SK-N-SH (cell line): ENCODE results near the gene B4GALNT2. TPM values are rescaled to one million over a fixed set of nuclear protein-coding genes. Genes with fewer than 3 reads are reported as not detected.
"Not testable (repeated sequence)": the region's sequence is repeated elsewhere in the genome, so short reads cannot be mapped to it uniquely, and the experiment has no call there.

Source experiments
- CTCF ChIA-PET: fragments of 300-600, 350-600 bp; formaldehyde crosslinking; extraction: SDS; loops from one replicate; lab custom pipeline; 2021; lab: Yijun Ruan, JAX
- POLR2A ChIA-PET: fragments of 350-600 bp; sonication (Branson Sonifier 250); formaldehyde crosslinking; extraction: SDS; loops from one replicate; lab custom pipeline; 2020; ENCODE audit warnings: antibody characterized with exemption, inconsistent platforms; lab: Yijun Ruan, JAX
- DNase-seq: peaks from one replicate; pipeline ENCODE4 v3.0.0; 2012
- H2AFZ ChIP-seq: fragments of 200-600 bp; sonication (generic); 2 replicates; pipeline ENCODE4 v1.8.1; 2016; ENCODE audit warnings: antibody characterized with exemption, mild to moderate bottlenecking, low read depth
- H3F3A ChIP-seq: fragments of 200-600 bp; sonication (generic); replicated peaks from 2 replicates; pipeline ENCODE3; 2016; ENCODE audit warnings: antibody characterized with exemption, mild to moderate bottlenecking; ENCODE audit not compliant: insufficient read depth
- H3K27ac ChIP-seq, 2 experiments: fragments of 200-500 bp in 1 of 2; fragments of 200-600 bp in 1 of 2; sonication (Bioruptor generic) in 1 of 2; sonication (generic), shearing (Covaris generic) in 1 of 2; 2 replicates each; pipeline versions ENCODE4 v1.5.1 to v1.6.1; 2014 to 2016; ENCODE audit warnings: low read depth in 2 of 2, inconsistent platforms in 1 of 2, low read length in 1 of 2, mild to moderate bottlenecking in 1 of 2, mixed read lengths in 1 of 2
- H3K27me3 ChIP-seq: fragments of 200-600 bp; sonication (generic), shearing (Covaris generic); 2 replicates; pipeline ENCODE4 v1.6.1; 2016; ENCODE audit warnings: mixed run types; ENCODE audit not compliant: insufficient read depth
- H3K36me3 ChIP-seq, 2 experiments: fragments of 200-500 bp in 1 of 2; fragments of 200-600 bp in 1 of 2; sonication (Bioruptor generic) in 1 of 2; sonication (generic) in 1 of 2; replicated peaks in 1 of 2; 2 replicates each; pipeline versions ENCODE3 to v1.5.1; 2014 to 2016; ENCODE audit warnings: low read length in 1 of 2, mild to moderate bottlenecking in 1 of 2; ENCODE audit not compliant: insufficient read depth in 2 of 2, control insufficient read depth in 1 of 2
- H3K4me1 ChIP-seq, 2 experiments: fragments of 200-500 bp in 1 of 2; fragments of 200-600 bp in 1 of 2; sonication (Bioruptor generic) in 1 of 2; sonication (generic), shearing (Covaris generic) in 1 of 2; 2 replicates each; pipeline versions ENCODE4 v1.5.1 to v1.6.1; 2014 to 2016; ENCODE audit warnings: low read depth in 1 of 2, low read length in 1 of 2, mixed run types in 1 of 2; ENCODE audit not compliant: insufficient read depth in 2 of 2, control insufficient read depth in 1 of 2
- H3K4me2 ChIP-seq: fragments of 200-600 bp; sonication (generic), shearing (Covaris generic); 2 replicates; pipeline ENCODE4 v1.6.1; 2017; ENCODE audit warnings: mixed run types
- H3K4me3 ChIP-seq, 2 experiments: fragments of 200-500 bp in 1 of 2; fragments of 200-600 bp in 1 of 2; sonication (Bioruptor generic) in 1 of 2; sonication (generic), shearing (Covaris generic) in 1 of 2; 2 replicates each; pipeline versions ENCODE4 v1.5.1 to v1.8.1; 2014 to 2016; ENCODE audit warnings: low read depth in 2 of 2, inconsistent platforms in 1 of 2, low read length in 1 of 2, mild to moderate bottlenecking in 1 of 2, mixed read lengths in 1 of 2, moderate library complexity in 1 of 2
- H3K79me2 ChIP-seq: fragments of 200-600 bp; sonication (generic); 2 replicates; pipeline ENCODE4 v1.8.1; 2017; ENCODE audit warnings: mild to moderate bottlenecking; ENCODE audit not compliant: insufficient read depth
- H3K9ac ChIP-seq: fragments of 200-600 bp; sonication (generic); 2 replicates; pipeline ENCODE4 v1.6.1; 2017; ENCODE audit warnings: mixed run types
- H3K9me2 ChIP-seq: fragments of 200-600 bp; sonication (generic); 2 replicates; pipeline ENCODE4 v1.6.1; 2017; ENCODE audit warnings: mixed run types
- H3K9me3 ChIP-seq: fragments of 200-600 bp; sonication (generic); 2 replicates; pipeline ENCODE4 v1.6.1; 2017; ENCODE audit warnings: mixed run types, mild to moderate bottlenecking, moderate library complexity
- H4K20me1 ChIP-seq: fragments of 200-600 bp; sonication (generic); 2 replicates; pipeline ENCODE4 v1.6.1; 2017; ENCODE audit warnings: mild to moderate bottlenecking, mixed run types; ENCODE audit not compliant: insufficient read depth
- EP300 ChIP-seq, 2 experiments: IDR thresholded peaks; 2 replicates each; pipeline versions ENCODE4 v1.4.0 to v1.6.1; 2012; ENCODE audit warnings: borderline replicate concordance in 1 of 2, low read depth in 1 of 2, low read length in 1 of 2
- EZH2phosphoT487 ChIP-seq: fragments of 200-600 bp; sonication (generic); IDR thresholded peaks from 2 replicates; pipeline ENCODE4 v1.6.1; 2017; ENCODE audit warnings: low read depth, mixed run types, mild to moderate bottlenecking, antibody characterized with exemption, moderate library complexity, borderline replicate concordance
- FOXM1 ChIP-seq: IDR thresholded peaks from 2 replicates; pipeline ENCODE4 v1.4.0; 2012; ENCODE audit warnings: low read depth, mild to moderate bottlenecking
- GABPA ChIP-seq: IDR thresholded peaks from 2 replicates; pipeline ENCODE4 v1.4.0; 2012; ENCODE audit warnings: low read depth, mild to moderate bottlenecking
- MEF2A ChIP-seq: IDR thresholded peaks from 2 replicates; pipeline ENCODE4 v1.4.0; 2012; ENCODE audit warnings: low read depth, borderline replicate concordance
- NFIC ChIP-seq: IDR thresholded peaks from 2 replicates; pipeline ENCODE4 v1.4.0; 2012; ENCODE audit warnings: borderline replicate concordance
- NRF1 ChIP-seq: IDR thresholded peaks from 2 replicates; pipeline ENCODE4 v1.6.1; 2012; ENCODE audit warnings: low read depth, mild to moderate bottlenecking, low read length
- POLR2AphosphoS5 ChIP-seq: IDR thresholded peaks from 2 replicates; pipeline ENCODE4 v1.6.1; 2012; ENCODE audit warnings: low read depth, low read length
- RXRA ChIP-seq: IDR thresholded peaks from 2 replicates; pipeline ENCODE4 v1.4.0; 2012; ENCODE audit warnings: low read depth, mild to moderate bottlenecking, borderline replicate concordance
- TEAD4 ChIP-seq: IDR thresholded peaks from 2 replicates; pipeline ENCODE4 v1.4.0; 2012; ENCODE audit warnings: mild to moderate bottlenecking, borderline replicate concordance; ENCODE audit not compliant: insufficient read depth
- YY1 ChIP-seq: IDR thresholded peaks from 2 replicates; pipeline ENCODE4 v1.4.0; 2012; ENCODE audit warnings: low read depth, mild to moderate bottlenecking
- WGBS: methylation state at CpG from one replicate; pipeline ENCODE4 v1.1.6; 2017; ENCODE audit warnings: low lambda C conversion rate; 5-methylcytosine and 5-hydroxymethylcytosine counted together
- polyA plus RNA-seq, 3 experiments: library from polyadenylated mRNA; depleted of rRNA; stranded (reverse); fragments of >200 nt; gene quantifications; 2 replicates each; pipeline ENCODE4 v1.2.3, GENCODE V29; 2012

Gene B4GALNT2
- polyA plus RNA-seq (2012; rRNA removed), result not detected in 2 replicates
- not detected in 2 replicates for polyA plus RNA-seq (2012; cell fraction: cytosol; rRNA removed)
- not detected in 2 replicates for polyA plus RNA-seq (2012; cell fraction: nucleus; rRNA removed)

GRCh38 chr17:49132699-49133364 is at the start of gene B4GALNT2:
TSS of gene B4GALNT2 (plus strand) at chr17:49132769. CDS start at chr17:49132793, 24 bp downstream.
- no peak within 1 kb of the TSS for H3K4me3 ChIP-seq
- no peak within 1 kb of the TSS for H3K27ac ChIP-seq
- peak within 1 kb of the TSS; percentile 54; the same call in 1 of the 2 replicates for H3K4me2 ChIP-seq
- no peaks in the 10 kb centered on the region for H3K9me2 ChIP-seq
- H3K79me2 ChIP-seq, result no peaks in the 10 kb centered on the region
- TF ChIP-seq EZH2phosphoT487, result peak; percentile 93; the same call in 1 of the 2 replicates
- TF ChIP-seq NFIC, result no peak
- TF ChIP-seq MEF2A, result no peak
- H3K27me3 ChIP-seq, result peaks cover 89% of the 10 kb centered on the region
- H3K4me1 ChIP-seq, result no peaks in the 10 kb centered on the region
- H3K9me3 ChIP-seq, result no peaks in the 10 kb centered on the region
- CTCF ChIA-PET, result no interaction called here
- POLR2A ChIA-PET, result no interaction called here
- DNase-seq, result peak; percentile 39
- H4K20me1 ChIP-seq, result no peaks in the 10 kb centered on the region
- no peak within 1 kb of the TSS for H3K9ac ChIP-seq
- WGBS, result 14% methylated on average over 61 of the region's 65 CpGs
- H3F3A ChIP-seq, result no peaks in the 10 kb centered on the region
- H2AFZ ChIP-seq, result peak within 1 kb of the TSS; percentile 20; the same call in 1 of the 2 replicates
- no peaks in the 10 kb centered on the region for H3K36me3 ChIP-seq

GRCh38 chr17:49085046-49085445 is 47.5 kb upstream of the B4GALNT2 start:
- H3K27ac ChIP-seq, H3K9me2 ChIP-seq, H4K20me1 ChIP-seq, H2AFZ ChIP-seq, H3K4me1 ChIP-seq, H3K9ac ChIP-seq, POLR2A ChIA-PET, H3K36me3 ChIP-seq, H3K4me2 ChIP-seq, H3F3A ChIP-seq, DNase-seq, H3K79me2 ChIP-seq, H3K4me3 ChIP-seq, H3K9me3 ChIP-seq: not testable (repeated sequence)
- CTCF ChIA-PET, result interaction anchor here (1.5 kb wide), 1 partner anchor 8 kb away, joined by 4 read pairs; no protein-coding TSS in a partner anchor
- peaks cover 88% of the 10 kb centered on the region for H3K27me3 ChIP-seq
- WGBS, result 4% methylated on average over 2 of the region's 2 CpGs

- ChIA-PET POLR2A (no interaction called here), CTCF (no interaction called here)
- H3K9ac ChIP-seq, result no peak overlapping the region
- H3K4me2 ChIP-seq, result no peak overlapping the region
- no peak overlapping the region for H2AFZ ChIP-seq
- no peaks in the 10 kb centered on the region for H3K4me1 ChIP-seq
- no peaks in the 10 kb centered on the region for H3K9me2 ChIP-seq
- H3K27ac ChIP-seq, result no peak overlapping the region
- no peaks in the 10 kb centered on the region for H3K36me3 ChIP-seq
- no peaks in the 10 kb centered on the region for H3F3A ChIP-seq
- H3K79me2 ChIP-seq, result no peaks in the 10 kb centered on the region
- WGBS, result 9% methylated on average over 5 of the region's 5 CpGs
- no peaks in the 10 kb centered on the region for H4K20me1 ChIP-seq
- H3K9me3 ChIP-seq, result no peaks in the 10 kb centered on the region
- H3K4me3 ChIP-seq, result no peak overlapping the region
- H3K27me3 ChIP-seq, result peaks cover 83% of the 10 kb centered on the region
- DNase-seq, result no peak
- TF ChIP-seq NRF1, result no peak
- no peak for TF ChIP-seq EZH2phosphoT487
- no peak for TF ChIP-seq RXRA
- TF ChIP-seq POLR2AphosphoS5, result no peak
- no peak for TF ChIP-seq FOXM1
- TF ChIP-seq EP300 (IDR thresholded peaks at IDR 0.05; ENCODE audit: borderline replicate concordance in 1 of 2, low read depth in 1 of 2, low read length in 1 of 2), result no peak
- no peak for TF ChIP-seq GABPA
- no peak for TF ChIP-seq TEAD4
- TF ChIP-seq YY1, result no peak
- TF ChIP-seq, all 33 proteins: peak for 0
Measured at GRCh38 chr17:49085565-49086315, 46.8 kb upstream of the B4GALNT2 start.
